22Rv1 (cell line): Measurements from ENCODE around the gene SPIRE1.

Source experiments
- ZFX ChIP-seq: fragments of 450-650 bp; IDR thresholded peaks from 2 replicates; pipeline ENCODE4 v1.6.1; 2017; ENCODE audit warnings: antibody characterized with exemption, borderline replicate concordance
- TF ChIP-seq, protein P1 (sequence below): fragments of 450-650 bp; IDR thresholded peaks from 2 replicates; pipeline ENCODE4 v1.5.1; 2017; ENCODE audit warnings: mild to moderate bottlenecking

DNA sequence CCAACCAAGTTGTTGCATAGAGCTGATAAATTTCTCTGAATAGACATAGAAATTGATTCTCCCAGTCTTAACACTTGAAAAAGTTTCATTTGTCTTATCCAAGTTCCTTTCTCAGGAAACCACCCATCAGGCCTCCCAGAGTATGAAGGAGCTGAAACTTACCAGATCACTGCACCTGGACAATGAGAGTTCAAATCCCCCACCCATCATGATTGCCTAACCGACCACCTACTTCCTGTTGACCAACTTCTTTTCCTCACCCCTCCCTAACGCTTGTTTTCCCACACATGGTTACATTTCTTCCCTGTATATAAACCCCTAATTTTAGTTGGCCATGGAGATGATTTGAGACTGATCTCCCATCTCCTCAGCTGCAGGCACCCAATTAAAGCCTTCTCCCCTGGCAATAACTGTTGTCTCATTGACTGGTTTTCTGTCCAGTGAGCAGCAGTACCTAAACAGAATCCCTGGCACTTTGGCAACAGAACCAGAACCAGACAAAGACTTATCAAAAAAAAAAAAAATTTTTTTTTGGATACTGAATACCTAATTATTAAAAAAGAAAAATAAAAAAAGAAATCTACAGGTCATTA lies 103.0 kb downstream of the SPIRE1 start:
- TF ChIP-seq, protein P1, sequence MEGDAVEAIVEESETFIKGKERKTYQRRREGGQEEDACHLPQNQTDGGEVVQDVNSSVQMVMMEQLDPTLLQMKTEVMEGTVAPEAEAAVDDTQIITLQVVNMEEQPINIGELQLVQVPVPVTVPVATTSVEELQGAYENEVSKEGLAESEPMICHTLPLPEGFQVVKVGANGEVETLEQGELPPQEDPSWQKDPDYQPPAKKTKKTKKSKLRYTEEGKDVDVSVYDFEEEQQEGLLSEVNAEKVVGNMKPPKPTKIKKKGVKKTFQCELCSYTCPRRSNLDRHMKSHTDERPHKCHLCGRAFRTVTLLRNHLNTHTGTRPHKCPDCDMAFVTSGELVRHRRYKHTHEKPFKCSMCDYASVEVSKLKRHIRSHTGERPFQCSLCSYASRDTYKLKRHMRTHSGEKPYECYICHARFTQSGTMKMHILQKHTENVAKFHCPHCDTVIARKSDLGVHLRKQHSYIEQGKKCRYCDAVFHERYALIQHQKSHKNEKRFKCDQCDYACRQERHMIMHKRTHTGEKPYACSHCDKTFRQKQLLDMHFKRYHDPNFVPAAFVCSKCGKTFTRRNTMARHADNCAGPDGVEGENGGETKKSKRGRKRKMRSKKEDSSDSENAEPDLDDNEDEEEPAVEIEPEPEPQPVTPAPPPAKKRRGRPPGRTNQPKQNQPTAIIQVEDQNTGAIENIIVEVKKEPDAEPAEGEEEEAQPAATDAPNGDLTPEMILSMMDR = no peak
- TF ChIP-seq ZFX = no peak
